GM10847 (cell line): ENCODE data around the gene INHBA.

ENCODE experiments used
- POLR2A ChIP-seq: IDR thresholded peaks from 2 replicates; pipeline ENCODE4 v1.6.1; 2011; ENCODE audit not compliant: insufficient read length; ENCODE audit errors: extremely low read depth

The INHBA gene

DNA sequence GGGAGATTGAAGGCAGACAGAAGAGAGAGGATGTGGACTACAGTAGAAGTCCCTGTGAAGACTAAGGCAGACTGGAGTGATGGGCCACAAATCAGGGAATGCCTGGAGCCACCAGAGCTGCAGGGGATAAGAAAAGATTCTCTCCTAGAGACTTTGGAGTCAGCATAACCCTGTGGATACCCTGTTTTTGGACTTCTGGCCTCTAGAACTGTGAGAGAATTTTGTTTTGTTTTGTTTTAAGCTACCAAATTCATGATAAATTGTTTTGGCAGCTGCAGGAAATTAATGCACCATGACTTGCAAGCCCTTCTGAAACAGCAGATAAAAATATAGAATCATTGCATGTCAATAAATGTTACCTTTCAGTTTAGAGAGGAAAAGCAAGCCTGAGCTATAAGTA is 41.3 kb downstream of the INHBA start:
- no peak for TF ChIP-seq POLR2A

DNA sequence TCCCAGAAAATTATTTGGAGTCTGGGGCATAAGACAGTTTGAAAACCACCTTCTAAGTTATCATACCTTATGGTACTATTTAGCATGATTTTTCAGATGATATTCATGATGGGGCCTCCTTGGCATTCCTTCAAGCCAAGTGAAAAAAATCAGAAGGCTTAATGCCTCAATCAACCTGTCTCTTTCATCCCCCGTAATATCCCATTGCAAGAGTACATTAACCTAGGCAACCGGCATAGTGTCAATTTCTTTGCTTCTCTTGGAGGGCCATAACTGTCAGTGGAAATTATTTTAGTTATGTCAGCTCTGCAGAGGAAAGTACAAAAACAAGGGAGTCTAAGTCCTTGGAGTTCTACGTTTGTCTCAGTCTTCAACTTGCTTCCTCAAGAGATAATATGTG is 43.4 kb downstream of the INHBA start:
- TF ChIP-seq POLR2A: no peak

DNA sequence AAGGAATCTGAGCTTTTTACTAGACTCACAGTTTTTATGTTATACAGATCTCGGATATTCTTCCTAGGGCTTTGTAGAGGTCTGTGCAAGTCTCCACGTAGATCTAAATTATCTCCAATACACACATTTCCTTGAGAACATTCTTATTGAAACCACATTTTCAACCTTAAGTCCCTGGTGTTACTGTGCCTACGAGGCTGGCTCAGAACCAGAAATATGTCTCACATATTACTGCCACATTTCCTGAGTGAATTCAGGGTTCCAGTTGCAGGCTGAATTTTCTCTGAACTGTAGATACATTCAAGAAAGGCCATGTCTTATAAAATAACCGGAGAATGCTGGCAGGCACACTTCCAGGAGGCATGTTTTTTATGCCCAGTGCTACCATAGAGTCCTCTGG is 46.5 kb downstream of the INHBA start:
- no peak for TF ChIP-seq POLR2A

DNA sequence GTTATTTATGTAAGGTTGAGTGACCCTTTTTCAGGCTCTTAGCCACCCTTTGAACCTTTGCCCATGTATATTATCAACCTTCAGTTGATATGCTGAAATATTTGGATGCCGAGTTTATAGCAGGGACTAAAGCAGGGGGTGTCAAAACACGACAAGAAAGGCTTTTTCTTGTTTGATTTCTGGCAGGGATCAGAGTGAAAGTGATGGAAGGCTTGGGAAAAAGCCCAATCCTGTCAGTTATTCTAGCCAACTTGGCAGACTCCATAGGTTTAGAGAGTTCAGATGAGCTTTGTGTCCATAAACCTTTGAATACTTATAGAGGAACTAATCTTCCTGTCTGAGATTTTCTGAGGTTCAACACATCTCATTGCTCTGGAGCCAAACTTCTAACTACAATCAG is 47.5 kb downstream of the INHBA start:
- no peak for TF ChIP-seq POLR2A

DNA sequence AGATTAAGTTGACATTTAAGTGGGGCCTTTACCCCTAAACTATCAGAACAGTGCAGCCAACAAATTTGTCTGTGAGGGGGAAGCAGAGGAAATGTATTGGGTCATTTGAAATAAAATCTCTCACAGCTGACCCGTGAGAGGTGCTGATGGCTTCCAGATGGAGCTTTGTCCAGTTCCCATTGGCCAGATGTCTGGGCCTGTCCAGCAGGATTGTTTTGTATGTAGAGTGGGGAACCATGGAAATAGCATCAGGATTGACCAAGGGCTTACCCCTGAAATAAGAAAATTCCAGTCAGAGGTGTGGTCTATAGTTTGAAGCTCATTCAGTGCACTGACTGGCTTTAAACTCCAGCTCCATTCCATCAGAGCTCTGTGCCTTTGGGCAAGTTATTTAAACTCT is 50.6 kb downstream of the INHBA start:
- no peak for TF ChIP-seq POLR2A

DNA sequence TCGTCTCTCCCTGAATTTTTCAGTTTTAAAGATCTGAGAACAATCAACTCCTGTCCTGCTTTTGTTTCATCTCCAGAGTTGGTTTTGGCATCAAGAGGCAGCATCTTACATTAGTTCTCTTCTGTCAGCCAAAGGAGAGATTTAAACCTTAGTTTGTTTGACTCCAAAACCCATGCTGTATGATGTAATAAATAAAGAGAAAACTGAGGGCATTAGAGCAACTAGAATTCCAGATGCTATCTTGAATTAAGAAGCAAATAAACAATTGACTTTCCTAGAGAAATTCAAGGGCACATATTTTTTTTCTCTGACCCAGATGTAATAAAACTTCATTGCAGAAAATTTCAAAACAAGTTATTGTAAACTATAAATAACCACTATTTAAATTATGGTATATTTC is 54.4 kb downstream of the INHBA start:
- no peak for TF ChIP-seq POLR2A

DNA sequence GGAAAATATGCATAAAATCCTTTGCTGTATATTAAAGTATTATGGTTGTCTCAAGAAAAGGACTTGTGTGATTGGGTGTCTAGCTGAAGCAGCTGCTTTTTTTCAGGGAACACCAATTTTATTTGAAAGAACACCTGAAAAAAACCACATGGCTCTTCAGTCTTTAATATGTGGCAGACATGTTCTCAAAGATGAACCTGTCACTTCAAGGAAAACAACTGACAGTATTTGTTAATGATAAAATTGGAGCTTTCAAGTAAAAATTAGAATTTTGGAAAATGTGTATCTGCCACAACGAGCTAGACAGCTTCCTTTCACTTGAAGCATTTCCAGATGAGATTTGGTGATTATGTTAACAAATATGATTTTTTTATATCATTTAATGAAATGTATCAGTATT is 59.3 kb downstream of the INHBA start:
- TF ChIP-seq POLR2A: no peak

DNA sequence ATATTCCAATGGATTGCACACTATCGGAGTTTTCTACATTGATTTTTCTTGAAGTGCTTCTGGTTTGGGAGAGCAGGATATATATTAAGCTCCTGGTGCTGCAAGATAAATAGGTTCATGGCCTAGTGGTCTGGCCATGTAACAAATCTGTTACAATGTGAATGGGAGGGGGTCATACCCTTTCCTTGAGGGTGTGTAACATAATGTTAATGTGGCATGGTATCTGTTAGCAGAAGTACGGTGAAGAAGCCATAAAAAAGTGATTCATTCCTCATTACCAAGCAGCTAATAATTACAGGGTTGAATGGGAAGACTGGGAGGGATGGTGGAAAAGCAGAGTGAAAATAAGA is 61.2 kb downstream of the INHBA start:
- no peak for TF ChIP-seq POLR2A

DNA sequence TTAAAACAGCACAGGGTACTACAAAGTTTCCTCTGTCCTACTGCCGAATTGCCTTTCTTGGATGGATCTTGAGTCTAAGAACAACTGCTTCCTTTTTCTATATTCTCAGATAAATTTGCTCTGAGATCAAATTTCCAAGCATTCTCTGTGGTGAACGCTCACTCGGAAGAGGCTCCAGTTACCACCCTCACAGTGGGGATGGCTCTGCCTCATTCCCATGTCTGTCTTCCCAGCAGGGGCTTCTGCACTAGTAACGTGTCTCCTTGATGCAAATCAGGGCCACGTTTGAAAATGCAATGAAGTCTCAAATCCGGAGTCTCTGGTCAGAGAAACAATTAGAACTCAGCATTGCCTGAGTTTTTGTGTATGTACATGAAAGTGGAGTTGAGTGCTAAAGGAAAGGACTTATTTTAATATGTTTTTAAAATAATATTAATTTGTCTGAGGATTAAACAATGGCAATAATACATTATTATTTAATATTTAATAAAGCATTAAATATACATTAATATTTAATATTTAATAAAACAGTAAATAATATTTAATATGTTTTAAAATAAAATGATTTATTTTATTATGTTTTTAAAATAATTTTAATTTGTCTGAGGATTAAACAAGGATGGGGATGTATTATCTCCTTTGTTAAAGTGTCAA is 61.8 kb downstream of the INHBA start:
- TF ChIP-seq POLR2A: no peak

DNA sequence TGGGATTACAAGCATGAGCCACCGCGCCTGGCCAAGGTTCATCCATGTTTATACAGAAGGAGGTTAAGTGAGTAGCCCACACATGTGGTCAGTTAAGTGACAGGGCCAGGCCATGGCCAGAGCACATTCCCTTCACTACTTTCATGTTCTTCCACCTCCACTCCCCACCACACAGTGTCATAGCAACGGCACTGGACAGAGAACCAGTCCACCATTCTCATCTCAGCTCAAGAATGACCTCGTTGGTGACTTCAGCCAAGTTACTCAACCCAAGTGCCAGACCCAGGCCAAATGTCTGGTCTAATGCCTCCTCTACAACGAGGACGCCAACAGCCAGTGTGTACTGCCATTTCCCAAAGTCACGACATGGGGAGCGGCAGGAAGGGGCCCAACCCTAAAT is 62.4 kb downstream of the INHBA start:
- no peak for TF ChIP-seq POLR2A

DNA sequence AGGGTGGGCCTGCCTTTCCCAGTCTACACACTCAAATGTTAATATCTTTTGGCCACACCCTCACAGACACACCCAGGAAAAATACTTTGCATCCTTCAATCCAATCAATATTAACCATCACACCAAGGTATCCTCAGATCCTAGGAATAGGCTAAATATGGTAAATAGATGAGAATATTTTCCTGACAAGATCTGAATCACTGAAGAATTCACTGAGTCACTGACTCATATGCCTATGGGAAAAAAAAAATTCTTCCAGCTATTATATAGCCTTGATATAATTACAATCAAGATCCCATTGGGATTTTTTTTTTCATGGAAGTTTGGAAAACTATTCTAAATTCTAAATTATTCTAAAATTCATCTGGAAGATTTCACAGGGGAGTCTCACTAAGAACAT is 65.8 kb downstream of the INHBA start:
- no peak for TF ChIP-seq POLR2A
